Measurements from ENCODE around the gene PIK3CA.
"Not testable (repeated sequence)": the region's sequence is repeated elsewhere in the genome, so short reads cannot be mapped to it uniquely, and the experiment has no call there.

Gene PIK3CA

DNA sequence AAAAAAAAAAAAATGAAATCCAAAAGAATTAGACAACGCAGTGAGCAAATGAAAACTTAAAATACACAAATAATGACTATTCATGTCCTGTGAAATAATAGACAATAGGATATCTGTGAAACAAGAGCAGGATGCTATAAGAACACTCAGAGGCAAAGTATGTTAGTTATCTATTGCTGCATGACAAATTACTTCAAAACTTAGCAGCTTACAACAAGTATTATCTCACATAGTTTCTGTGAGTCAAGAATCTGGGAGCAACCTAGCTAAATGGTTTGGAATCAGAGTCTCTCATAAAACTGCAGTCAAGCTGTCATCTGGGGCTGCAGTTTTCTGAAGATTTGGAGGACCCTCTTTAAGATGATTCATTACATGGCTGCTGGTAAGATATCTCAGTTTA, 40.1 kb upstream of the PIK3CA start:
- Mint-ChIP-seq H3K9me3 (peaks cover 7% of the 10 kb centered on the region), H3K36me3 (ENCODE audit: low read depth) (no peaks in the 10 kb centered on the region), H3K27me3 (ENCODE audit: low read depth) (no peaks in the 10 kb centered on the region), H3K4me1 (no peaks in the 10 kb centered on the region), H3K27ac (no peak overlapping the region), H3K4me3 (no peak overlapping the region)
- no peak for TF ChIP-seq CTCF (IDR thresholded peaks at IDR 0.05; ENCODE audit: unreplicated experiment in 3 of 3)

GRCh38 chr3:179113903-179114302, 34.3 kb upstream of the PIK3CA start:
- H3K4me1 Mint-ChIP-seq, result no peaks in the 10 kb centered on the region
- no peaks in the 10 kb centered on the region for H3K27me3 Mint-ChIP-seq (ENCODE audit: low read depth)
- peaks cover under 1% of the 10 kb centered on the region for H3K36me3 Mint-ChIP-seq (ENCODE audit: low read depth)
- no peak for TF ChIP-seq CTCF (IDR thresholded peaks at IDR 0.05; ENCODE audit: unreplicated experiment in 3 of 3)
- peaks cover 15% of the 10 kb centered on the region for H3K9me3 Mint-ChIP-seq
- no peak overlapping the region for H3K27ac Mint-ChIP-seq
- no peak overlapping the region for H3K4me3 Mint-ChIP-seq

DNA sequence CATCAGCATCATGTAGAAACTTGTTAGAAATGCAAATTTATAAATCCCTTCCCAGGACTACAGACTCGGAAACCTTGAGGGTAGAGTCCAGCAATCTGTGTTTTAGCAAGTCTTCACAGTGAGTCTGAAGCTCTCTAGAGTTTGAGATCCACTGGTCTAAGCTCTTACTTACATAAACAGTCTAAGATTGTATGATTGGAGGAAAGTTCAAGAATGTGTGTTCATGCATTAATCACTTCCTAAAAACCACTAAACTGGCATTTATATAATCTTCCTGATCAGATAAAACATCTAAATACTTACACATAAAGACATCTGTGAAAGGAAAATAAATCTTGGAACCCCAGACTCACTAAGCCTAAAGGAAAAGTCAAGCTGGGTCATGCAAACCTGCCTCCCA, 32.7 kb upstream of the PIK3CA start:
- H3K36me3 Mint-ChIP-seq (ENCODE audit: low read depth); H3K4me3 Mint-ChIP-seq; H3K4me1 Mint-ChIP-seq; H3K27me3 Mint-ChIP-seq (ENCODE audit: low read depth): not testable (repeated sequence)
- Mint-ChIP-seq H3K27ac (peak overlapping the region in 1 of 3 experiments; percentile 47), H3K9me3 (peaks cover 17% of the 10 kb centered on the region)

- H3K27ac Mint-ChIP-seq, result no peak overlapping the region
- peaks cover 5% of the 10 kb centered on the region for H3K36me3 Mint-ChIP-seq (ENCODE audit: low read depth)
- no peaks in the 10 kb centered on the region for H3K4me1 Mint-ChIP-seq
- H3K27me3 Mint-ChIP-seq (ENCODE audit: low read depth), result no peaks in the 10 kb centered on the region
- TF ChIP-seq CTCF (IDR thresholded peaks at IDR 0.05; ENCODE audit: unreplicated experiment in 3 of 3), result no peak
- peaks cover 12% of the 10 kb centered on the region for H3K9me3 Mint-ChIP-seq
- no peak overlapping the region for H3K4me3 Mint-ChIP-seq
Measured at GRCh38 chr3:179116816-179117215, 31.3 kb upstream of the PIK3CA start.

- not testable (repeated sequence) for H3K4me3 Mint-ChIP-seq; H3K4me1 Mint-ChIP-seq; H3K36me3 Mint-ChIP-seq (ENCODE audit: low read depth); H3K27me3 Mint-ChIP-seq (ENCODE audit: low read depth); H3K27ac Mint-ChIP-seq; H3K9me3 Mint-ChIP-seq
Measured at GRCh38 chr3:179132191-179132890, 15.8 kb upstream of the PIK3CA start.

DNA sequence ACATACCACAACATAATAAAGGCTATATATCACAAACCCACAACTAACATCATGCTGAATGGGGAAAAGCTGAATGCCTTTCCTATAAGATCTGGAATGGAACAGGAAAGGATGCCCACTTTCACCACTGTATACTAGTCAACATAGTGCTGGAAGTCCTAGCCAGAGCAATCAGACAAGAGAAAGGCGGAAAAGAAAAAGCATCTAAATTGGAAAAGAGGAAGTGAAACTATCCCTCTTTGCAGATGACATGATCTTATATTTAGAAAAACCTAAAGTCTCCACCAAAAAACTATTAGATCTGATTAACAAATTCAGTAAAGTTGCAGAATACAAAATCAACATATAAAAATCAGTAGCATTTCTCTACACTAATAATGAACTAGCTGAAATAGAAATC, 14.6 kb upstream of the PIK3CA start:
- peaks cover 5% of the 10 kb centered on the region for H3K9me3 Mint-ChIP-seq
- H3K4me3 Mint-ChIP-seq, result no peak overlapping the region
- no peaks in the 10 kb centered on the region for H3K27me3 Mint-ChIP-seq (ENCODE audit: low read depth)
- no peak for TF ChIP-seq CTCF (IDR thresholded peaks at IDR 0.05; ENCODE audit: unreplicated experiment in 3 of 3)
- no peak overlapping the region for H3K27ac Mint-ChIP-seq
- H3K4me1 Mint-ChIP-seq, result no peaks in the 10 kb centered on the region
- no peaks in the 10 kb centered on the region for H3K36me3 Mint-ChIP-seq (ENCODE audit: low read depth)

GRCh38 chr3:179136195-179136594, 12.0 kb upstream of the PIK3CA start:
- Mint-ChIP-seq H3K4me1 (no peaks in the 10 kb centered on the region), H3K36me3 (ENCODE audit: low read depth) (no peaks in the 10 kb centered on the region), H3K27me3 (ENCODE audit: low read depth) (no peaks in the 10 kb centered on the region), H3K27ac (no peak overlapping the region), H3K4me3 (no peak overlapping the region), H3K9me3 (peaks cover 10% of the 10 kb centered on the region)
- TF ChIP-seq CTCF (IDR thresholded peaks at IDR 0.05; ENCODE audit: unreplicated experiment in 3 of 3), result no peak
